Esophagus muscularis mucosa (tissue), 3 donors: ENCODE measurements around the gene EGR4.

Source experiments
- CTCF ChIP-seq, 3 experiments: fragments of 200-600 bp in 2 of 3; fragments of 450-650 bp in 1 of 3; sonication (generic) in 2 of 3; IDR thresholded peaks; one replicate each; pipeline ENCODE4 v1.5.1; 2017 to 2019; ENCODE audit warnings: antibody characterized with exemption in 3 of 3, mild to moderate bottlenecking in 2 of 3, moderate library complexity in 1 of 3
- POLR2A ChIP-seq: fragments of 450-650 bp; IDR thresholded peaks from one replicate; pipeline ENCODE4 v1.6.1; 2017; ENCODE audit warnings: antibody characterized with exemption, moderate library complexity, mild to moderate bottlenecking, low read depth
- POLR2AphosphoS5 ChIP-seq, 2 donors: sonication (generic); formaldehyde crosslinking; IDR thresholded peaks; one replicate each; pipeline ENCODE4 v1.6.1; 2017; ENCODE audit warnings: antibody characterized with exemption in 2 of 2

- TF ChIP-seq CTCF (IDR thresholded peaks at IDR 0.05) (no peak), POLR2A (no peak), POLR2AphosphoS5 (IDR thresholded peaks at IDR 0.05) (no peak)
Observed at GRCh38 chr2:73268366-73268829, 24.9 kb downstream of the EGR4 start.
